Activated CD8-positive, alpha-beta memory T cell treated with anti-CD3 and anti-CD28 coated beads, Interleukin-2, amount 50 U/mL, for 4 hours (primary cell): ENCODE measurements around the gene GPR17.

ENCODE experiments used
- DNase-seq: peaks from one replicate; pipeline ENCODE4 v3.0.0-alpha.2; 2020

The GPR17 gene

DNA sequence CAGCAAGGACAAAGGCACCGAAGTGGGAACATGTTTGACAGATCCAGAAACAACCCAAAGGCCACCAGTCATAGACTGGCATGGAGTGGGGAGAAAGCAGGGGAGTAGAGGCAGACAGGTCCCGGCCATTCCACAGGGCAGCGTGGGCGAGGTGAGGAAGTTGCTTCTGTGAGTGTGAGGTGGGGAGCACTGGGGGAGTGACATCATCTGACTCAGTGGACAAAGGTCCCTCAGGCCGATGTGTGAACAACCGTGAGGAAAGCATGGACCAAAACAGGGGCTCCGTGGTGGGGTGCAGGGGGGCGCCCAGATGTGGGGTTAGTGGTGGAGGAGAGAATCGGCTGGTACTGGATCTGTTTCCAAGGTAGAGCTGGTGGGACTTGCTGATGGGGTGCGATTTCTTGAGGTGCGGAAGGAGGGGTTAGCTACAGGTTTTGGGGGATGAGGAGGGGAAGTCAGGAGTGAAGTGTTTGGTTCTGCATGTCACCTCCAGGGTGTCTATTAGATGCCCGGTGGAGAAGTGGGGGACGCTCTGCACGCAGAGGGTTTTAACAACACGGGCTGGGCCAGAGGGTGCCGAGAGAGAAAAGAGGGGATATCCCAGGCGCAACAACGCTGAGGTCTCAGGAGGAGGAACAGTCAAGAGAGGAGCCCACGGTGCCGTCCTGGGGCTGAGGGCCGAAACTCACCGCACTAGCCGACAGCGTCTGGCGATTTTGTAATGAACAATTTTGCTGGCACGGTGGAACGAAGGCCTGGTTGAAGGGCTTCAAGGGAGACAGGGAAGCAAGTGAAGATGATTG, 52.8 kb downstream of the GPR17 start:
- no peak for DNase-seq

DNA sequence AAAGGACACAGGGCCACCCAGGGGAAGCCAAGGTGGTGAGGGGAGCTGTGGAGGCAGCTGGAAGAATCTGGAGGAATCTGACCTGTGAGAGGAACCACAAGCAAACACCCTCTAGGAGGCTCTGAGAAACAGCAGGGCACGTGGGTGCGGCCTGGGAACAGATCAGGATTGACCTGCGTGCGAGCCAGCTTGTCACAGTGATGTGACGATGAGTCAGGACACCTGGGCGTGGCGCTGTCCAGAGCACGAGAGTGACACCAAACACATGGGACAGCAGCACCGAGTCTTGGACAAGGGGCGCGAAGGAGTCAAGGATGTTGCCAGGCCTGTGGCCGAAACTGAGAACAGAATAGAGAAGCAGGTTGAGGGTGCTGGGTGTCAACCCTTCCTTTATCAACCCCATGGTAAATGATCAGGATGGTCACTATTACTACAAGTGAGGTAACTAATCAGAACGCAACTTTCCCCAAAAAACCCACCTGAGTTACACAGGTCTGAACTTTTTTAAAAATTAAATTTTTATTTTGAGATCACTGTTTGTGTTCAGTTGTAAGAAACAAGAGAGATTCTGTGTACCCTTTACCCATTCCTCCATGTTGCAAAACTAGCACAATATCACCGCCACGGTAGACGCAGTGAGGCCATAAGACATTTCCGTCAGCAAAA, 54.7 kb downstream of the GPR17 start:
- DNase-seq, result no peak

DNA sequence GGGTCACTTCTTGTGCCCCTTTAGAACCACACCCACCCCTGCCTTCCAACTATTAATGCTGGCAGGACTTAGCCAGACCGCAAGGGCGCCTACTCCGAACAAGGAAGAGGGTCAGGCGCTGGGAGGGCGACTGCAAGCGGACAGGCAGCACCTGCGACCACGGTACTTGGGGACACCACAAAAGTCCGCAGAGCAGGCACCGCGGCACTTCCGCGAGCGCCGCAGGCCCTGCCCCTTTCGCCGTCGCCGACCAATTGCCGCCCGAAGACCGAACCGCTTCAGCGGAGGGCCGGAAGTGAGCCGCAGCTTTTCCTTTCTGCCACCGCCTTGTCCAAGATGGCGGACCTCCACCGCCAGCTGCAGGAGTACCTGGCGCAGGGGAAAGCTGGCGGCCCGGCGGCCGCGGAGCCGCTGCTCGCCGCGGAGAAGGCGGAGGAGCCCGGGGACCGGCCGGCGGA, 55.3 kb downstream of the GPR17 start, which contains the start of gene SFT2D3:
SFT2D3 (plus strand) TSS at position 305 of the 458 bp plus-strand sequence; CDS start at position 337, 32 bp downstream.
- peak; percentile 87 for DNase-seq

DNA sequence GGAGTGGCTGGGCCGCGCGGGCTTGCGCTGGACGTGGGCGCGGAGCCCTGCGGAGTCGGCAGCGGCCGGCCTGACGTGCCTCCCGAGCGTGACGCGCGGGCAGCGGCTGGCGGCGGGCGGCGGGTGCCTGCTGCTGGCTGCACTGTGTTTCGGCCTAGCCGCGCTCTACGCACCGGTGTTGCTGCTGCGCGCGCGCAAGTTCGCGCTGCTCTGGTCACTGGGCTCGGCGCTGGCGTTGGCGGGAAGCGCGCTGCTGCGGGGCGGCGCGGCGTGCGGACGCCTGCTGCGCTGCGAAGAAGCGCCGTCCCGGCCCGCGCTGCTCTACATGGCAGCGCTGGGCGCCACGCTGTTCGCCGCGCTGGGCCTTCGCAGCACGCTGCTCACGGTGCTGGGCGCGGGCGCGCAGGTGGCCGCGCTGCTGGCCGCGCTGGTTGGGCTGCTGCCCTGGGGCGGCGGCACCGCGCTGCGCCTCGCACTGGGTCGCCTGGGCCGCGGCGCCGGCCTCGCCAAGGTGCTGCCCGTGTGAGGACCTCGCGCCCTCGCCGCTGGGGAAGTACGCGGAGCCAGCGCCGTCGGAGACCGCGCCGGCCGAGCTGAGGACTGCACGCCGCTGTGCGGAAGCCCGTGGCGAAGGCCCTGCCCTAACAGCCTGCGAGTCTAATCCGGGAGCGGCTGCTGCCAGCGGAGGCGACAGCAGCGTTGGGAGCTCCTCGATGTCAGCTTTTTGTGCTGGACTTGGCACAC, 55.9 kb downstream of the GPR17 start:
- DNase-seq, result peak; percentile 80
